Naive thymus-derived CD8-positive, alpha-beta T cell (primary cell): Measurements from ENCODE around the gene DNAAF5. TPM values are rescaled to one million over a fixed set of nuclear protein-coding genes. Genes with fewer than 3 reads are reported as not detected.

ENCODE experiments used
- ATAC-seq, 2 donors: fragments of 150-1000 bp; cut with Tn5 transposase in 1 of 2; sonication (Bioruptor Pico), chemical (Tn5 transposase) in 1 of 2; 1 replicate in 1 of 2; 2 replicates in 1 of 2; pipeline ENCODE4 v1.10.0; 2021; ENCODE audit warnings: mild to moderate bottlenecking in 2 of 2, moderate library complexity in 2 of 2
- POLR2A ChIA-PET: fragments of 350-600 bp; sonication (Branson Sonifier 250); formaldehyde crosslinking; loops from one replicate; lab custom pipeline; 2021; ENCODE audit warnings: antibody characterized with exemption; lab: Charles Lee
- DNase-seq, 10 donors: peaks; one replicate each; pipeline versions ENCODE4 v3.0.0 to v3.0.0-alpha.2; 2020 to 2022
- H3K27ac Mint-ChIP-seq, 10 donors: one replicate each; pipeline ENCODE4 v1.8.0; 2020 to 2022; ENCODE audit warnings: mild to moderate bottlenecking in 10 of 10, mixed read lengths in 10 of 10, moderate library complexity in 4 of 10, inconsistent platforms in 1 of 10
- H3K27me3 Mint-ChIP-seq, 5 donors: one replicate each; pipeline ENCODE4 v1.8.0; 2021 to 2022; ENCODE audit warnings: mixed read lengths in 5 of 5
- H3K36me3 Mint-ChIP-seq, 3 donors: one replicate each; pipeline ENCODE4 v1.8.0; 2020 to 2022; ENCODE audit warnings: mixed read lengths in 3 of 3, mild to moderate bottlenecking in 2 of 3, inconsistent platforms in 1 of 3
- H3K4me1 Mint-ChIP-seq, 4 donors: one replicate each; pipeline ENCODE4 v1.8.0; 2021 to 2022; ENCODE audit warnings: mixed read lengths in 4 of 4
- H3K4me3 Mint-ChIP-seq, 10 donors: one replicate each; pipeline ENCODE4 v1.8.0; 2020 to 2022; ENCODE audit warnings: mild to moderate bottlenecking in 10 of 10, mixed read lengths in 10 of 10, moderate library complexity in 6 of 10, inconsistent platforms in 1 of 10
- H3K9me3 Mint-ChIP-seq, 9 donors: one replicate each; pipeline ENCODE4 v1.8.0; 2020 to 2022; ENCODE audit warnings: mixed read lengths in 9 of 9, mild to moderate bottlenecking in 3 of 9, inconsistent platforms in 1 of 9, moderate library complexity in 1 of 9
- polyA plus RNA-seq, 3 donors: library from polyadenylated mRNA; unstranded; fragments of 300-500 nt; fragmentation: Illumina TruSeq; gene quantifications; one replicate each; pipeline ENCODE4 v1.2.3, GENCODE V29; 2021
- total RNA-seq, 8 experiments: library from RNA in 2 of 8; stranded (reverse) in 2 of 8; gene quantifications; one replicate each; pipeline ENCODE4 v1.2.3 and lab custom pipeline; 2021 to 2026

The DNAAF5 gene
- total and polyA plus RNA-seq, 5 experiments from 2014 or later, result 2.8 to 16.3 (median 4.6) TPM

- peaks cover 18 to 43% (median 30%) of the 10 kb centered on the region in 4 donors for H3K4me1 Mint-ChIP-seq
- peaks cover 0 to 9% (median 3%) of the 10 kb centered on the region in 9 donors for H3K9me3 Mint-ChIP-seq
- H3K36me3 Mint-ChIP-seq, result peaks cover 10 to 21% (median 20%) of the 10 kb centered on the region in 3 donors
- ATAC-seq (no peak), DNase-seq (no peak)
- POLR2A ChIA-PET, result interaction anchor here (0.6 to 1.5 kb wide), 4 partner anchors 14 to 123 kb away, joined by 4 to 6 read pairs (median 4); no protein-coding TSS in a partner anchor
- peak overlapping the region in 8 of 10 donors; percentile 32 to 89 (median 81) for H3K27ac Mint-ChIP-seq
- no peaks in the 10 kb centered on the region for H3K27me3 Mint-ChIP-seq
- peak overlapping the region; percentile 73 to 90 (median 78) for H3K4me3 Mint-ChIP-seq
Observed at GRCh38 chr7:725223-726005, 1.1 kb upstream of the DNAAF5 start.

- Mint-ChIP-seq H3K27ac (no peak overlapping the region), H3K4me3 (peak overlapping the region in 1 of 10 donors; percentile 84), H3K27me3 (no peaks in the 10 kb centered on the region), H3K9me3 (peaks cover 0 to 2% (median 1%) of the 10 kb centered on the region in 9 donors), H3K36me3 (peaks cover 2 to 19% (median 13%) of the 10 kb centered on the region in 3 donors), H3K4me1 (peaks cover 17 to 45% (median 30%) of the 10 kb centered on the region in 4 donors)
- no peak for DNase-seq
- peak; percentile 57 for ATAC-seq
- POLR2A ChIA-PET, result interaction anchor here (0.9 to 1.5 kb wide), 3 partner anchors 15 to 121 kb away, joined by 3 to 4 read pairs (median 3); no protein-coding TSS in a partner anchor
Observed at GRCh38 chr7:726854-727103, 280 bp downstream of the DNAAF5 start.

- POLR2A ChIA-PET, result interaction anchor here (0.9 to 1.5 kb wide), 4 partner anchors 9 to 122 kb away, joined by 3 to 4 read pairs (median 3); no protein-coding TSS in a partner anchor
- no peaks in the 10 kb centered on the region for H3K27me3 Mint-ChIP-seq
- H3K4me1 Mint-ChIP-seq, result peaks cover 16 to 46% (median 30%) of the 10 kb centered on the region in 4 donors
- H3K9me3 Mint-ChIP-seq, result no peaks in the 10 kb centered on the region
- DNase-seq (peak in 6 of 10 donors; percentile 16 to 41 (median 32)), ATAC-seq (peak; percentile 63 to 73)
- peaks cover 0 to 19% (median 11%) of the 10 kb centered on the region in 3 donors for H3K36me3 Mint-ChIP-seq
- peak within 1 kb of the TSS; percentile 72 to 89 (median 84) for H3K27ac Mint-ChIP-seq
- H3K4me3 Mint-ChIP-seq, result peak within 1 kb of the TSS; percentile 73 to 90 (median 85)
Observed at GRCh38 chr7:727104-727805, 756 bp downstream of the DNAAF5 start, which contains the start of gene PRKAR1B. Gene PRKAR1B (minus strand): TSS chr7:727281. CDS start chr7:711505, 15,776 bp downstream.

GRCh38 chr7:727806-728460 is 1.4 kb downstream of the DNAAF5 start:
- peak overlapping the region in 9 of 10 donors; percentile 27 to 87 (median 72) for H3K27ac Mint-ChIP-seq
- no peaks in the 10 kb centered on the region for H3K27me3 Mint-ChIP-seq
- H3K9me3 Mint-ChIP-seq, result no peaks in the 10 kb centered on the region
- H3K4me1 Mint-ChIP-seq, result peaks cover 18 to 51% (median 30%) of the 10 kb centered on the region in 4 donors
- H3K36me3 Mint-ChIP-seq, result peaks cover 0 to 19% (median 10%) of the 10 kb centered on the region in 3 donors
- peak overlapping the region; percentile 70 to 90 (median 83) for H3K4me3 Mint-ChIP-seq
- no peak for DNase-seq
- ATAC-seq, result no peak
- POLR2A ChIA-PET, result interaction anchor here (1.3 kb wide), 1 partner anchor 9 kb away, joined by 3 read pairs; no protein-coding TSS in a partner anchor

GRCh38 chr7:728602-729001 is 2.1 kb downstream of the DNAAF5 start:
- Mint-ChIP-seq H3K4me3 (peak overlapping the region; percentile 70 to 90 (median 83)), H3K27me3 (no peaks in the 10 kb centered on the region), H3K36me3 (peaks cover 0 to 22% (median 14%) of the 10 kb centered on the region in 3 donors), H3K4me1 (peaks cover 18 to 50% (median 30%) of the 10 kb centered on the region in 4 donors), H3K27ac (peak overlapping the region in 6 of 10 donors; percentile 31 to 87 (median 76)), H3K9me3 (peaks cover 0 to 6% (median 0%) of the 10 kb centered on the region in 9 donors)
- DNase-seq (no peak), ATAC-seq (no peak)
- POLR2A ChIA-PET, result interaction anchor here (0.7 to 1.3 kb wide), 2 partner anchors 10 to 109 kb away, joined by 3 to 5 read pairs; no protein-coding TSS in a partner anchor

- H3K27me3 Mint-ChIP-seq, result no peaks in the 10 kb centered on the region
- H3K4me3 Mint-ChIP-seq, result peak overlapping the region in 9 of 10 donors; percentile 0 to 84 (median 60)
- ATAC-seq, result no peak
- peak overlapping the region in 5 of 10 donors; percentile 34 to 59 (median 56) for H3K27ac Mint-ChIP-seq
- H3K9me3 Mint-ChIP-seq, result peaks cover 0 to 10% (median 0%) of the 10 kb centered on the region in 9 donors
- DNase-seq, result peak in 1 of 10 donors; percentile 62
- peaks cover 18 to 42% (median 26%) of the 10 kb centered on the region in 4 donors for H3K4me1 Mint-ChIP-seq
- peaks cover 0 to 17% (median 10%) of the 10 kb centered on the region in 3 donors for H3K36me3 Mint-ChIP-seq
- POLR2A ChIA-PET, result interaction anchor here (0.7 kb wide), 1 partner anchor 110 kb away, joined by 5 read pairs; no protein-coding TSS in a partner anchor
Observed at GRCh38 chr7:729140-730000, 2.9 kb downstream of the DNAAF5 start.

GRCh38 chr7:730501-731439 is 4.3 kb downstream of the DNAAF5 start:
- Mint-ChIP-seq H3K27me3 (no peaks in the 10 kb centered on the region), H3K9me3 (peaks cover 0 to 10% (median 0%) of the 10 kb centered on the region in 9 donors), H3K4me1 (peaks cover 9 to 30% (median 17%) of the 10 kb centered on the region in 4 donors), H3K36me3 (peaks cover 0 to 17% (median 7%) of the 10 kb centered on the region in 3 donors), H3K27ac (peak overlapping the region in 2 of 10 donors; percentile 72 to 83), H3K4me3 (peak overlapping the region in 4 of 10 donors; percentile 24 to 56 (median 31))
- POLR2A ChIA-PET, result interaction anchor here (1.1 kb wide), 1 partner anchor 114 kb away, joined by 4 read pairs; no protein-coding TSS in a partner anchor
- no peak for DNase-seq
- ATAC-seq, result no peak

- H3K27me3 Mint-ChIP-seq, result no peaks in the 10 kb centered on the region
- POLR2A ChIA-PET, result interaction anchor here (1.1 kb wide), 1 partner anchor 115 kb away, joined by 4 read pairs; no protein-coding TSS in a partner anchor
- H3K4me3 Mint-ChIP-seq, result peak overlapping the region in 1 of 10 donors; percentile 57
- H3K9me3 Mint-ChIP-seq, result peaks cover 0 to 10% (median 0%) of the 10 kb centered on the region in 9 donors
- H3K4me1 Mint-ChIP-seq, result peaks cover 6 to 26% (median 14%) of the 10 kb centered on the region in 4 donors
- DNase-seq (no peak), ATAC-seq (no peak)
- peaks cover 0 to 17% (median 7%) of the 10 kb centered on the region in 3 donors for H3K36me3 Mint-ChIP-seq
- H3K27ac Mint-ChIP-seq, result no peak overlapping the region
Observed at GRCh38 chr7:731440-732085, 5.1 kb downstream of the DNAAF5 start.

GRCh38 chr7:732094-732541 is 5.6 kb downstream of the DNAAF5 start:
- H3K27me3 Mint-ChIP-seq, result no peaks in the 10 kb centered on the region
- peak overlapping the region in 1 of 10 donors; percentile 68 for H3K27ac Mint-ChIP-seq
- peak in 1 of 10 donors; percentile 30 for DNase-seq
- H3K36me3 Mint-ChIP-seq, result peaks cover 0 to 17% (median 7%) of the 10 kb centered on the region in 3 donors
- ATAC-seq, result peak; percentile 54 to 67
- POLR2A ChIA-PET, result interaction anchor here (1.1 kb wide), 1 partner anchor 116 kb away, joined by 4 read pairs; no protein-coding TSS in a partner anchor
- peaks cover 7 to 27% (median 14%) of the 10 kb centered on the region in 4 donors for H3K4me1 Mint-ChIP-seq
- no peak overlapping the region for H3K4me3 Mint-ChIP-seq
- H3K9me3 Mint-ChIP-seq, result peaks cover 0 to 10% (median 0%) of the 10 kb centered on the region in 9 donors
